Liver (tissue), 3 donors: ENCODE measurements around the gene FRMPD4.

ENCODE experiments used
- EGR1 ChIP-seq, 2 donors: IDR thresholded peaks; 2 replicates each; pipeline ENCODE4 v1.6.1; 2016 to 2018; ENCODE audit warnings: antibody characterized with exemption in 2 of 2, low read depth in 2 of 2
- NR2F2 ChIP-seq: IDR thresholded peaks from 2 replicates; pipeline ENCODE4 v1.6.1; 2016; ENCODE audit warnings: antibody characterized with exemption
- RAD21 ChIP-seq, 2 donors: IDR thresholded peaks; 2 replicates each; pipeline ENCODE4 v1.6.1; 2016; ENCODE audit warnings: antibody characterized with exemption in 2 of 2, mild to moderate bottlenecking in 2 of 2
- RXRA ChIP-seq, 2 donors: IDR thresholded peaks; 2 replicates each; pipeline ENCODE4 v1.6.1; 2017 to 2018; ENCODE audit warnings: antibody characterized with exemption in 2 of 2, mild to moderate bottlenecking in 1 of 2
- TAF1 ChIP-seq: conservative IDR thresholded peaks from 2 replicates; pipeline ENCODE4 v1.6.1; 2016; ENCODE audit warnings: antibody characterized with exemption, mild to moderate bottlenecking
- YY1 ChIP-seq: IDR thresholded peaks from 2 replicates; pipeline ENCODE4 v1.6.1; 2016; ENCODE audit warnings: antibody characterized with exemption, mild to moderate bottlenecking
- TF ChIP-seq, protein P1 (sequence below): fragments of 150-350 bp; IDR thresholded peaks from 2 replicates; pipeline ENCODE4 v1.5.1; 2017; ENCODE audit warnings: improper control_type of control experiment, low read depth, low read length; ENCODE audit not compliant: missing input control
- TF ChIP-seq, protein P2 (sequence below): IDR thresholded peaks from 2 replicates; pipeline ENCODE4 v1.6.1; 2016; ENCODE audit warnings: antibody characterized with exemption
- TF ChIP-seq, protein P3 (sequence below): IDR thresholded peaks from 2 replicates; pipeline ENCODE4 v1.6.1; 2016; ENCODE audit warnings: antibody characterized with exemption, mild to moderate bottlenecking
- donor health status: healthy.
- donor health status: healthy.

DNA sequence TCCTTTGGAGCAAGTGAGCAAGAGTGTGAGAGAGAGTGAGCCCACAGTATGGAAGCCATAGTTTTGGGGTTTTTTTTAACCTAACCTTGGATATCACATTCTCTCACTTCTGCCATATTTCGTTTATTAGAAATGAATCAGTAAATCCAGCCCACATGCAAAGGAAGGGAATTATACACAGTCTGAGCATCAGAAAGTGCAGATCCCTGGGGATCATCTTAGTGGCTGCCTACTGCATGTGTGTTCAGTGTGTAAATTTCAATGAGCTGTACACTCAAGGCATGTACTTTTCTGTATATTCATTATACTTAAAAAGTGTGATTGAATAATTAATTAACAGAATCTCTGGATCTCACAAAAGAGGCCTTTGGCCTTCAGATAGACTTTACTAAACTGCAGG lies 519.2 kb downstream of the FRMPD4 start:
- TF ChIP-seq NR2F2 (no peak), YY1 (no peak), EGR1 (IDR thresholded peaks at IDR 0.05; ENCODE audit: low read depth in 2 of 2) (no peak), RAD21 (IDR thresholded peaks at IDR 0.05) (no peak), TAF1 (no peak), RXRA (IDR thresholded peaks at IDR 0.05) (no peak)
- TF ChIP-seq, protein P1, sequence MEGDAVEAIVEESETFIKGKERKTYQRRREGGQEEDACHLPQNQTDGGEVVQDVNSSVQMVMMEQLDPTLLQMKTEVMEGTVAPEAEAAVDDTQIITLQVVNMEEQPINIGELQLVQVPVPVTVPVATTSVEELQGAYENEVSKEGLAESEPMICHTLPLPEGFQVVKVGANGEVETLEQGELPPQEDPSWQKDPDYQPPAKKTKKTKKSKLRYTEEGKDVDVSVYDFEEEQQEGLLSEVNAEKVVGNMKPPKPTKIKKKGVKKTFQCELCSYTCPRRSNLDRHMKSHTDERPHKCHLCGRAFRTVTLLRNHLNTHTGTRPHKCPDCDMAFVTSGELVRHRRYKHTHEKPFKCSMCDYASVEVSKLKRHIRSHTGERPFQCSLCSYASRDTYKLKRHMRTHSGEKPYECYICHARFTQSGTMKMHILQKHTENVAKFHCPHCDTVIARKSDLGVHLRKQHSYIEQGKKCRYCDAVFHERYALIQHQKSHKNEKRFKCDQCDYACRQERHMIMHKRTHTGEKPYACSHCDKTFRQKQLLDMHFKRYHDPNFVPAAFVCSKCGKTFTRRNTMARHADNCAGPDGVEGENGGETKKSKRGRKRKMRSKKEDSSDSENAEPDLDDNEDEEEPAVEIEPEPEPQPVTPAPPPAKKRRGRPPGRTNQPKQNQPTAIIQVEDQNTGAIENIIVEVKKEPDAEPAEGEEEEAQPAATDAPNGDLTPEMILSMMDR: no peak
- TF ChIP-seq, protein P2, sequence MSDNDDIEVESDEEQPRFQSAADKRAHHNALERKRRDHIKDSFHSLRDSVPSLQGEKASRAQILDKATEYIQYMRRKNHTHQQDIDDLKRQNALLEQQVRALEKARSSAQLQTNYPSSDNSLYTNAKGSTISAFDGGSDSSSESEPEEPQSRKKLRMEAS: no peak
- TF ChIP-seq, protein P3, sequence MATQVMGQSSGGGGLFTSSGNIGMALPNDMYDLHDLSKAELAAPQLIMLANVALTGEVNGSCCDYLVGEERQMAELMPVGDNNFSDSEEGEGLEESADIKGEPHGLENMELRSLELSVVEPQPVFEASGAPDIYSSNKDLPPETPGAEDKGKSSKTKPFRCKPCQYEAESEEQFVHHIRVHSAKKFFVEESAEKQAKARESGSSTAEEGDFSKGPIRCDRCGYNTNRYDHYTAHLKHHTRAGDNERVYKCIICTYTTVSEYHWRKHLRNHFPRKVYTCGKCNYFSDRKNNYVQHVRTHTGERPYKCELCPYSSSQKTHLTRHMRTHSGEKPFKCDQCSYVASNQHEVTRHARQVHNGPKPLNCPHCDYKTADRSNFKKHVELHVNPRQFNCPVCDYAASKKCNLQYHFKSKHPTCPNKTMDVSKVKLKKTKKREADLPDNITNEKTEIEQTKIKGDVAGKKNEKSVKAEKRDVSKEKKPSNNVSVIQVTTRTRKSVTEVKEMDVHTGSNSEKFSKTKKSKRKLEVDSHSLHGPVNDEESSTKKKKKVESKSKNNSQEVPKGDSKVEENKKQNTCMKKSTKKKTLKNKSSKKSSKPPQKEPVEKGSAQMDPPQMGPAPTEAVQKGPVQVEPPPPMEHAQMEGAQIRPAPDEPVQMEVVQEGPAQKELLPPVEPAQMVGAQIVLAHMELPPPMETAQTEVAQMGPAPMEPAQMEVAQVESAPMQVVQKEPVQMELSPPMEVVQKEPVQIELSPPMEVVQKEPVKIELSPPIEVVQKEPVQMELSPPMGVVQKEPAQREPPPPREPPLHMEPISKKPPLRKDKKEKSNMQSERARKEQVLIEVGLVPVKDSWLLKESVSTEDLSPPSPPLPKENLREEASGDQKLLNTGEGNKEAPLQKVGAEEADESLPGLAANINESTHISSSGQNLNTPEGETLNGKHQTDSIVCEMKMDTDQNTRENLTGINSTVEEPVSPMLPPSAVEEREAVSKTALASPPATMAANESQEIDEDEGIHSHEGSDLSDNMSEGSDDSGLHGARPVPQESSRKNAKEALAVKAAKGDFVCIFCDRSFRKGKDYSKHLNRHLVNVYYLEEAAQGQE: no peak
